NCI-H1694 (cell line): ENCODE measurements around the gene TMEM163.
"Not testable (repeated sequence)": the region's sequence is repeated elsewhere in the genome, so short reads cannot be mapped to it uniquely, and the experiment has no call there.

Experiments used
- DNase-seq: peaks from one replicate; lab custom pipeline; 2025; lab: John Stamatoyannopoulos, UW

TMEM163 gene

GRCh38 chr2:134619250-134619649, 99.5 kb downstream of the TMEM163 start:
- no peak for DNase-seq

- DNase-seq = not testable (repeated sequence)
Measured at GRCh38 chr2:134615480-134615879, 103.3 kb downstream of the TMEM163 start.

- no peak for DNase-seq
Measured at GRCh38 chr2:134611316-134611715, 107.5 kb downstream of the TMEM163 start.

- no peak for DNase-seq
Measured at GRCh38 chr2:134610871-134611270, 107.9 kb downstream of the TMEM163 start.

- DNase-seq = no peak
Measured at GRCh38 chr2:134609924-134610513, 108.8 kb downstream of the TMEM163 start.

- DNase-seq = no peak
Measured at GRCh38 chr2:134603966-134604365, 114.8 kb downstream of the TMEM163 start.

GRCh38 chr2:134602666-134603065, 116.1 kb downstream of the TMEM163 start:
- DNase-seq = no peak

- DNase-seq = peak; percentile 92
Measured at GRCh38 chr2:134601264-134601663, 117.5 kb downstream of the TMEM163 start.

GRCh38 chr2:134600208-134600607, 118.6 kb downstream of the TMEM163 start:
- no peak for DNase-seq

GRCh38 chr2:134599236-134599635, 119.6 kb downstream of the TMEM163 start:
- DNase-seq = no peak

- DNase-seq = peak; percentile 98
Measured at GRCh38 chr2:134594399-134594798, 124.4 kb downstream of the TMEM163 start.

GRCh38 chr2:134593519-134593918, 125.3 kb downstream of the TMEM163 start:
- no peak for DNase-seq

GRCh38 chr2:134592377-134592776, 126.4 kb downstream of the TMEM163 start:
- no peak for DNase-seq

- no peak for DNase-seq
Measured at GRCh38 chr2:134591526-134591925, 127.3 kb downstream of the TMEM163 start.

- DNase-seq = no peak
Measured at GRCh38 chr2:134590679-134591078, 128.1 kb downstream of the TMEM163 start.

- not testable (repeated sequence) for DNase-seq
Measured at GRCh38 chr2:134589171-134590083, 129.4 kb downstream of the TMEM163 start.

GRCh38 chr2:134588556-134588955, 130.2 kb downstream of the TMEM163 start:
- no peak for DNase-seq

- DNase-seq = no peak
Measured at GRCh38 chr2:134586326-134586965, 132.4 kb downstream of the TMEM163 start.

GRCh38 chr2:134583997-134584520, 134.7 kb downstream of the TMEM163 start:
- no peak for DNase-seq

- DNase-seq = no peak
Measured at GRCh38 chr2:134583462-134583861, 135.3 kb downstream of the TMEM163 start.

- no peak for DNase-seq
Measured at GRCh38 chr2:134582547-134582899, 136.3 kb downstream of the TMEM163 start.

GRCh38 chr2:134581877-134582546, 136.8 kb downstream of the TMEM163 start:
- no peak for DNase-seq
